ENCODE results near the gene KLF3.

KLF3 gene

DNA sequence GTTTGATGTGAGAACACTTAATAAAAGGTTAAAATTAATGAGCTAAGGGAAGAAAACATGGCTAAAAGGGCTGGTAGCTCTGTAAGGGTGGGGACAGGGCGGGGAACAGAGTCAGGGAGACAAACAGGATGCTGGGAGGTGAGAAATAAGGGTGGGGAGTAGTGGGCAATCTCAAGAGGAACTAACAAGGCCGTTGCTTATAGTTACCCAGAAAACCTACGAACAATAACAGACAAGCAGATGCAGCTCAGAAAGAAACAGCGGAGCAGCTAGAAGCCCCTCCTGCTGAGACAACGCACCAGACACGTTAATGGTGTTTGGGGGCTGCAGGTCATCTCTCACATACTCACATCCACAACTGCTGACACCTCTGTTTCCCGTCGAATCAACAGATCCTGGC, 9.7 kb upstream of the KLF3 start:
- no peak for DNase-seq (ENCODE audit: low read depth in 3 of 3, low spot score in 1 of 3)

GRCh38 chr4:38656111-38656510, 7.9 kb upstream of the KLF3 start:
- no peak for DNase-seq (ENCODE audit: low read depth in 3 of 3, low spot score in 1 of 3)

GRCh38 chr4:38659346-38659745, 4.7 kb upstream of the KLF3 start:
- DNase-seq (ENCODE audit: low read depth in 3 of 3, low spot score in 1 of 3): no peak

DNA sequence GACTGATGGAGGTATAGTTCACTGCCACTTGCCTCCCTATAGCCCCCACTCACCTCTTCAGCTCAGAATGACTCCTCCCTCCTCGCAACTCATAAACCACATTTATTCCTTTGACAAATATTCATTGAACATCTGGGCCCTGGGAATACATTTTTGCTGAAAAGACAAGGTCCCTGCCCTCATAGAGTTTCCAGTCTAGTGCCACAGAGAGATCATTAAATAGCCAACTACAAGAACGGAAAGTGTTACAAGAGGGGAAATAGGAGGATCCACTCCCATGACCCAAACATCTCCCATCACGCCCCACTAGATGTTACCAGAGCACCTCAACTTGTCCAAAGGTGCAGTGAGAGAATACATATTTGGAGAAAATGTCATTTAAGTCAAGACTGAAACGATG, 3.2 kb upstream of the KLF3 start:
- no peak for DNase-seq (ENCODE audit: low read depth in 3 of 3, low spot score in 1 of 3)

GRCh38 chr4:38661371-38661770, 2.6 kb upstream of the KLF3 start:
- DNase-seq (ENCODE audit: low read depth in 3 of 3, low spot score in 1 of 3): no peak

- no peak for DNase-seq (ENCODE audit: low read depth in 3 of 3, low spot score in 1 of 3)
These were observed 1.4 kb upstream of the KLF3 start for GRCh38 chr4:38662522-38663089.

GRCh38 chr4:38663090-38663800, 754 bp upstream of the KLF3 start:
- DNase-seq (ENCODE audit: low read depth in 3 of 3, low spot score in 1 of 3): no peak

DNA sequence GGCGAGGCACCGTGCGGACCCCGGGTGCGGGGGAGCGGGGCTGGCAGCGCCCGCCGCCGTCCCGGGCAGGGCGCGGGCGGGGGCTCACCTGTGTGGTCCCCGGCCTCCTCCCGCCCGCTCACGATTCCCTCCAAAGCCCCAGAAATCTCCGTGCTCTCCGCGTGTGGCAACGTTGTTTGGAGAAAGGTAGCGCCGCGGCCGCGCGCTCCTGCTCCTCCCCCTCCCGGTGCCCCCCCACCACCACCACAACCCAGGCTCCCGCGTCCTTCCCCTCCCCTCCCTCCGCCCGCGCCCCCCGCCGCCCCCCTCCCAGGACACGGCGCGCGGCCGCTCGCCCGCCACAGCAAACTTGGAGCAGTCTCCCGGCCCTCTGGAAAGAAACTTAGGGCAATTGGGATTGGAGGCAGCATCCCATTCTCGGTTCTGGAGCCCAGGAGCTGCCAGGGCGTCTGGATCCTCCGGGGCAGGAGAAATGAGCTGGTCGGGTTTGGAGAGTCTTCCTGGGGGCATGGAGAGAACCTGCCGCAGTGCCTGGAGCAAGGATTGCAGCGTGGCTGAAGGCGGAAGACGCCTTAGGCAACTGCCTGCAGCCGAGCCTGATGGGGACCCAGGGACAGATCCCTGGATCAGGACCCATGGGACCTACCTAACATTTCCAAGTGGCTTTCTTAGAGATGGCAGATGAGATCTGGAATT, 855 bp downstream of the KLF3 start:
- no peak for DNase-seq (ENCODE audit: low read depth in 3 of 3, low spot score in 1 of 3)

DNA sequence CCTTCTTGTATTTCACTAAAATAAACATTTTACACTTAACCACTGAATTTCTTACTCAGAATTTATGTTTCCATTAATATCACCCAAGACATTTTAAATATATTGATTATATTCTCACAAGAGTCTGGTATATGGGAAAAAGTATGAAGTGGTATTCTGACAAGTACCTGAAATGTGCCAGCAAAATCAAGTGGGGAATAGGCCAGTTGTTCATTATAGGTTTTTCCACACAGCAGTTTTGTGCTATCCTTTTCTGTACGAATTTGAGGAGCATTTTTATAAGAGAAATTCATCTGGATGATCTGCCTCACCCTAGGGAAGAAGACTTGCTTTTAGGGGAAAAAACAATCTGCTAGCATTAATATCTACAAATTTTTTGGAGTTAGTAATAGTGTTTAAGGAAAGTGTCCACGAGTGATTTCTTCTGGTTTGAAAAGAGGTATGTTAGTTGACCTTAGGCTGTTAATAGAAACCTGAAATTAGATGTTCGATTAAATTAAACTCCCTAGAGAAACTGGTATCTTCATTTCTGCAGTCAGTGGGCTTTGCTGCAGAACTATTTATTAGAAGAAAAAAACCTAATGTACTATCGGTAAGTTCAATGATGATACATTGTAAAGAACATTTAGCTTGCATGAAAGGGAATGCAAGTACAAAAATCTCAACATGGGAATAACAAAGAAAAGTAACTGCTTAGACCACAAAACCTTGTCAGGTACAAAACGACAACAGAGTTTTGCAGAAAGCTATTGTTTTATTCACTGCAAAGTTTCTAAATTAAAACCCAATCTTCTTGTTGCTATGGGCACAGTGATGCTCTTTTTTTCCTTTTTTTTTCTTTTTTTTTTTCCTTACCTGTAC, 1.8 kb downstream of the KLF3 start:
- DNase-seq (ENCODE audit: low read depth in 3 of 3, low spot score in 1 of 3): no peak

DNA sequence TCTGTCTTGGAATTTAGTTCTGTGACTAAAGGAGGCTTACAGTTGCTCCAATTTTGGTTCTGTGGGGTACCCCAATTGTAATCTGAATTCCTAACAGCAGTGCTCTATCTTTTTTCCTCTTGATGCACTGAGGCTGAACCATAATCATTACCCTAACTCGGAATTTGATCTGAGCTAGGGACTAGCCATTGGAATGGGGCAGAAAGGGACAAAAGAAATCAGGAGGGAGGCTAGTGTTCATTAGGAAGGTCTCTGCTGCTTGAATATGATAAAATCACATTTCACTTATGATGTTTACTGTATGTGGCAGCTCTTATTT, 2.7 kb downstream of the KLF3 start:
- no peak for DNase-seq (ENCODE audit: low read depth in 3 of 3, low spot score in 1 of 3)

DNA sequence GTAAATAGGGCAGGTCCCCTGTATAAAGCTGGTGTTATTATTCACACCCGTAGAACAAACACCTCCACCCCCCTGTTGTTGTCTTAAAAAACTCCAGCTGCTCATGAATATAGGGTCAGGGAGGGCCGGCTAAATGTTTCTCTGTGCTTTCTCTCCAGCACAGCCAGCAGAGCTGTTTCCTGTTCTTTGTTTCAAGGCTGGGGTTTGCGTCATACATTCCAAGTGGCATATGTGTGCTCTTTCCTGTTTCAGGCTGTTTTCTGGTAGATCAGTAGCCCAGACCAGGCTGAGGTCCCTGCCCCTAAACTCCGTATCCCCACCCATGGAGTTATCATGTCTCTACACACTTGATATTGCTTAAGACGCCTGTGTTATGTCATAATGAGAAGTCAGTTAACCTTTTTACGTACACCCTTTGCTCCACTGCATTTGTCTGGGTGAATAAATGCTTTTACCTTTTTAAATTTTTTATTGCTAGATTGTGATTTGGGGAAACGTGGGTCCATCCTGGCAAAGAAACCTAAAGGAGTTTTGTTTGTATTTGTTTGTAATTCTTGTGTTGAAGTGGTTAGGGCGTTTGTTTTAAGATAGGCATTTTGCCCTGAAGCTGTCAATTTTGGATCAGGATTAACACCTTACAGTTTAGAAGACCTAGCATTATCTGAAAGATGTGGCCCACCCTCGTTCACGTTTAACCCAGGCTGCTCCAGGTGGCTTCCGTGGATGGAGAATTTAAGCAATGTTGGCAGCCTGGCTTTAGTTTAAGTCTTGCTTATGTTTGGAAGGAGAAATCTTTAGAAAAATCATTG, 3.3 kb downstream of the KLF3 start:
- DNase-seq (ENCODE audit: low read depth in 3 of 3, low spot score in 1 of 3): no peak

DNA sequence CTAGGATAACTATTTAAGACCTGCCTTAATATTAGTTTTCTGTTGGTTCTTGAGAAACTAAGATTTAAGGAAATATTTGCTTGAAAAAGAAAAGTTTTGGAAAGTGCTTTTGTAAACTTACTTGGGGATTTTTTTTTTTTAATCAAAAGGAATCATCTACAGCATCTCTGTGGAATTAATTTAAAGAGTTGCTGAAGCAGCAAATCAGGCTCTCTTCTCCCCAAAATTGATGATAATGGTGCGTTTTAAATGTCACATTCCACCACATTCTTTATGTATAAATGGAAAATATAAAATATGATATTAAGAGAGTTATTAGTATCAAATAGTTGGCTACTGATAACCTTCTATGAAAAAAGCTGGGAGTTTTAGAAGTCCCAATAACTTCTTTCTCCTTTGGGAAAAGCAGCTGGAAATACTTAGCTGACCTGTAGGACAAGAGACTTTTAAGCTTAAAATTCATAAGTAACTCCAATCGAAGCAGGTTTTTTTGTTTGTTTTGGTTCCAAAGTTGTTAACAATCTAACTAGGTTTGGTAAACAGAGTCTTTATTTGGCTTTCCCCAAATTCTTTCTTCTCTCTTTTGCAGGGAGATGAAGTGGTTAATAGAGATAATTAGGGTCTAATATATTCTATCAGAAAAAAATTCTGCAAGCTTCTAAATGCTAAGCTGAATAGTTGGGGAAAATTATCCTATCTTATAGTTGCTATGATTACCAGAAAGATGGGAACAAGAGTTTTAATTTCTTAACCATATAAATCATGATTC, 4.4 kb downstream of the KLF3 start:
- no peak for DNase-seq (ENCODE audit: low read depth in 3 of 3, low spot score in 1 of 3)

- no peak for DNase-seq (ENCODE audit: low read depth in 3 of 3, low spot score in 1 of 3)
These were observed 5.2 kb downstream of the KLF3 start for GRCh38 chr4:38669208-38669607.

GRCh38 chr4:38670109-38670901, 6.3 kb downstream of the KLF3 start:
- DNase-seq (ENCODE audit: low read depth in 3 of 3, low spot score in 1 of 3): no peak

DNA sequence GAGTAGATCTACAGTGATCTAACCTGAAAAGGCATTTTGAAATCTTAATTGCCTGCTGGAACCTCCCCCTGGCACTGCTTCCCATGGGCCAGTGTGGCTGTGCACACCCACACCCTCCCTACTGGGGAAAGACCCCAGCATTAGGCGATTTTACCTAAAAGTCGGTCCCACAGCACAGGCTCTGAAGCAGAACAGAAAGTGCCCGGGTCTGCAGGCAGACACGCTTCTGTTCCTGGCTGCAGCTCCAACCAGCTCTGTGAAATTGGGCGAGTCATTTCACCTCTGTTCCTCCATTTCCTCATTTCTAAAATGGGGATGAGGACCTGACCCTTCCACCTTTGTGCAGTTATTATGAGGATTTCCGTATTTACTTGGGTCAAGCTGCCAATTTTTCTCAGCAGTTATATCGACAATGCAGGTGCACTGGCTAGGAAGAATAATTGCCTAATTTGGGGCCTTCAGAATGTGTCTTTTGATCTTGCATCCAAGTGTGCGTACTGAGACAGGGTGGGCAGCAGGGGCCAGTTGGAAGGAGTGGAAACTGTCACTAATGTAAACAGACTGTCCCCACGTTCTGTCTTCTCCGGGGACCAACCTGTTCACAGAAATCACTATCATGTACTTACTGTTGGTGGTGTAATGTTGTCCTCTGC, 7.1 kb downstream of the KLF3 start:
- no peak for DNase-seq (ENCODE audit: low read depth in 3 of 3, low spot score in 1 of 3)

DNA sequence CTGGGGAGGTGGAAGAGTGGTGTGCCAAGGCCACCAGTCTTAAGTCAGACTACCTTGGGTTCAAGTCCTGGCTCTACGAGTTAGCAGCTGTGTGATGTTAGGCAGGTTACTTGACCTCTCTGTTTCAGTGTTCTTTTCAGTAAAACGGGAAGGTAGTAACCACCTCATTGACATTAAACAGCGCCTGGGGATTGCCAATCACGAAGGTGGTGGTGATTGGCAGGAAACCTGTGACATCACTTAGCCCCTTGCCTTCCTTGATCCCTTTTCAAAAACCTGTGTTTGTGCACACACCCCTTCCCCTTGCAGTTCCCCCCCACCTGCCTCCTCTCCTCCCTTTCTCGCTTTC, 7.6 kb downstream of the KLF3 start:
- no peak for DNase-seq (ENCODE audit: low read depth in 3 of 3, low spot score in 1 of 3)

DNA sequence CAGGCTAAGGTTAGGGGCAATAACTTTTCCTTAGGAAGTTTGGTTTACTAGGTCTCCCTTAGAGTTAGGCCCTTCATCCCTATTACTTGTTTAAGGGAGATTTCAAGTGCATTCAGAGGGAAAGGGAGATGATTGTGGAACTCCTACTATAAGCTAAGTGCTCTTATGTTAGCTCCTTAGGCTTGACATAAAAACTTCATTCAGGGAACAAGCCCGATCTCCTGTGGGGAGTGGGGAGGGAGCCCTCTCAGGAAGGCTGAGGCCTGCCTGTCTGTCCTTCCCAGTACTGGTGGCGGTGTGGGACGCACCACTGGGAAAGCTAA, 8.0 kb downstream of the KLF3 start:
- no peak for DNase-seq (ENCODE audit: low read depth in 3 of 3, low spot score in 1 of 3)

DNA sequence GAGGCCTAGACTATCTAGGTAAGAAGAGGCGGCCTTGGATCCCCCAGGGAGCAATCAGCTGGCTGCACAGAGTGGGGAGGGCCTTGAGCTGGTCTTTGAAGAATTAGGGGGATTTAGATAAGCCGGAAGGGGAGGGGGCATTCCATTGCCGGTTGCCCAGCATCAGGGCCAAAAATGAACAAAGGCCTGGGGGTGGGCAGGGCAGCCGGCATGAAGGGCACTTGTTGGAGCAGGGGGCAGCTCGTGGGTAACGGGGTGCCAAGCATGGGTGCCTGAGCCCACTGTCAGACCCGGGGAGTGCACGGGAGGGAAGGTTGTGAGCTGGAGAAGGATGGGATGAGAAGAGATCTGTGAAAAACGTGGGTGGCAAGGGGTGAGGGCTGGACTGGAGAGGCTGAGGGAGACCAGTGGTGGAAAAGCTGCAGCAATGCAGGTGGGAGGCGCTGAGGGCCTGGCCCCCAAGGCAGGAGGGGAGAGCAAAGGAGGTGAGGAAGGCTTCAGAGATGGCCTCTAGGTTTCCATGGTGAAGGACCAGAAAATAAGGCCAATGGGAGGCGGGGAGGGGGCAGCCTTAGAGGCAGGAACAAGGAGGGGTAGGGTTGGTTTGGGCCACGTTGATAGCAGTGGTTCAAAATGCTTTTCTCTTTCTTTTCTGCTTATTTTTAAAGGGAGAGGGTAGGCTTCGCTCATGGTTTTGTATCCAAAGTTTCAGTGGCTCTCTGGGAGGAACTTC, 8.6 kb downstream of the KLF3 start:
- no peak for DNase-seq (ENCODE audit: low read depth in 3 of 3, low spot score in 1 of 3)
